ENCODE measurements around the gene CCDC116.
"Not testable (repeated sequence)": the region's sequence is repeated elsewhere in the genome, so short reads cannot be mapped to it uniquely, and the experiment has no call there.

Gene CCDC116

DNA sequence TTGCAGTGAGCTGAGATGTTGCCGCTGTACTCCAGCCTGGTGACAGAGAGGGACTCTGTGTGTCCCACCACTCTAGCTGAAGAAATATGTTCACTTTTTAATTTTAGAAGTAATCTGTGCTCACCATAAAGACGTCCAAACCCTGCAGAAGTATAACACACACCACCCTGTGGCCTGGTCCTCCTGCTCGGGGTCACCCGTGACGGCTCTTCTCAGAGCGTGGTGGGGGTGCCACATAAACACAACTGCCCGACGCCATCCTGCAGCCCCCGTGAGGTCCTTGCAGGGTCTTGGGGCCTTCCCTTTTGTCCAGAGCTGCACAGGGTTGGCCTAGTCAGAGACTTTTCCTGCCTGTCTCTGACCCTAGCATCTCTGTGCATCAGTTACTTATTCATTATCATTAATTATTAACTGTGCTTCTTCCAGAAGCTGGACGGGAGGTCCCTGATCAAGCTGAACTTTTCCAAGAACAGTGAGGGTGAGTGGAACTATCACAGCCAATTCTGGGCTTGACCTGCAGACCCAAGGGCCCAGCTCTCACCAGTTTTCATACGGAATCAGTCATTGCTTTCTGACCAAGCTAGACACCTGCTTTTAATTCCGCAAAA is 42.2 kb downstream of the CCDC116 start:
- TF ChIP-seq, protein P1, sequence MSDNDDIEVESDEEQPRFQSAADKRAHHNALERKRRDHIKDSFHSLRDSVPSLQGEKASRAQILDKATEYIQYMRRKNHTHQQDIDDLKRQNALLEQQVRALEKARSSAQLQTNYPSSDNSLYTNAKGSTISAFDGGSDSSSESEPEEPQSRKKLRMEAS (IDR thresholded peaks at IDR 0.05; ENCODE audit: low read depth, low read length): no peak
- TF ChIP-seq MYC (IDR thresholded peaks at IDR 0.05; ENCODE audit: low read depth, low read length) (no peak), POLR2A (IDR thresholded peaks at IDR 0.05; ENCODE audit: extremely low read depth, insufficient read length) (no peak)
- TF ChIP-seq, protein P2, sequence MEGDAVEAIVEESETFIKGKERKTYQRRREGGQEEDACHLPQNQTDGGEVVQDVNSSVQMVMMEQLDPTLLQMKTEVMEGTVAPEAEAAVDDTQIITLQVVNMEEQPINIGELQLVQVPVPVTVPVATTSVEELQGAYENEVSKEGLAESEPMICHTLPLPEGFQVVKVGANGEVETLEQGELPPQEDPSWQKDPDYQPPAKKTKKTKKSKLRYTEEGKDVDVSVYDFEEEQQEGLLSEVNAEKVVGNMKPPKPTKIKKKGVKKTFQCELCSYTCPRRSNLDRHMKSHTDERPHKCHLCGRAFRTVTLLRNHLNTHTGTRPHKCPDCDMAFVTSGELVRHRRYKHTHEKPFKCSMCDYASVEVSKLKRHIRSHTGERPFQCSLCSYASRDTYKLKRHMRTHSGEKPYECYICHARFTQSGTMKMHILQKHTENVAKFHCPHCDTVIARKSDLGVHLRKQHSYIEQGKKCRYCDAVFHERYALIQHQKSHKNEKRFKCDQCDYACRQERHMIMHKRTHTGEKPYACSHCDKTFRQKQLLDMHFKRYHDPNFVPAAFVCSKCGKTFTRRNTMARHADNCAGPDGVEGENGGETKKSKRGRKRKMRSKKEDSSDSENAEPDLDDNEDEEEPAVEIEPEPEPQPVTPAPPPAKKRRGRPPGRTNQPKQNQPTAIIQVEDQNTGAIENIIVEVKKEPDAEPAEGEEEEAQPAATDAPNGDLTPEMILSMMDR (IDR thresholded peaks at IDR 0.05; ENCODE audit: low read depth, low read length): no peak
- H3K4me3 ChIP-seq (ENCODE audit: low read depth, low read length): no peak overlapping the region
- no peak for DNase-seq (ENCODE audit: low read depth)

DNA sequence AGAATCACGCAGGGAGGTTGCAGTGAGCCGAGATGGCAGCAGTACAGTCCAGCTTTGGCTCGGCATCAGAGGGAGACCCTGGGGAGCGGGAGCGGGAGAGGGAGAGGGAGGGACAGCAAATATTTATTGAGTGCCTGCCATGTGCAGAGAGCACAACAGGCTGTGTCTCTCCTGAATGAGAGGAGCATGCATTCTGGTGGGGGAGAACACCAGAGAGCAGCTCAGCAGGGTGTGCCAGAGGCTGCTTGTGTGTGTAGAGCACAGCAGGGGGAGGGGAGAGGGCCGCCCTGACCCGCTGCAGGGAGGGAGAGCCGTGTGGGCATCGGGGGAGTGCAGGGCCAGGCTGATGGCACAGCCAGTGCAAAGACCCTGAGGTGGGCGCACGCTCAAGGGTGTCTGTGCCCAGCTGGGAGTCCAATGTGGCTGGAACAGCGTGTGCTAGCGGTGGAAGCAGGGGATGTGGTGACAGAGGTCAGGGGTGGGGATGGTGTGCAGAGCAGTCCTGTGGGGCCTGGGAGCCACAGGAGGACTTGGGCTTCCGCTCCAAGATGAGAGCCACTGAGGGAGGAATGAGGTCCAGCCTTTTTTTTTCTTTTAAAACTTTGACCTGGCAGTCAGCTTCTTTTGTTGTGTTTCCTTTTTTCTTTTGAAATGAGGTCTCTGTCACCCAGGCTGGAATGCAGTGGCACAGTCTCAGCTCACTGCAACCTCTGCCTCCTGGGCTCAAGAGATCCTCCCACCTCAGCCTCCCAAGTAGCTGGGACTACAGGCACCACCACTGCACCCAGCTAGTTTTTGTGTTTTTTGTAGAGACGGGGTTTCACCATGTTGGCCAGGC is 45.3 kb downstream of the CCDC116 start:
- DNase-seq (ENCODE audit: low read depth): no peak
- TF ChIP-seq, protein P2 (IDR thresholded peaks at IDR 0.05; ENCODE audit: low read depth, low read length): no peak
- TF ChIP-seq POLR2A (IDR thresholded peaks at IDR 0.05; ENCODE audit: extremely low read depth, insufficient read length): no peak
- TF ChIP-seq MYC (IDR thresholded peaks at IDR 0.05; ENCODE audit: low read depth, low read length): no peak
- TF ChIP-seq, protein P1 (IDR thresholded peaks at IDR 0.05; ENCODE audit: low read depth, low read length): no peak
- H3K4me3 ChIP-seq (ENCODE audit: low read depth, low read length): no peak overlapping the region

DNA sequence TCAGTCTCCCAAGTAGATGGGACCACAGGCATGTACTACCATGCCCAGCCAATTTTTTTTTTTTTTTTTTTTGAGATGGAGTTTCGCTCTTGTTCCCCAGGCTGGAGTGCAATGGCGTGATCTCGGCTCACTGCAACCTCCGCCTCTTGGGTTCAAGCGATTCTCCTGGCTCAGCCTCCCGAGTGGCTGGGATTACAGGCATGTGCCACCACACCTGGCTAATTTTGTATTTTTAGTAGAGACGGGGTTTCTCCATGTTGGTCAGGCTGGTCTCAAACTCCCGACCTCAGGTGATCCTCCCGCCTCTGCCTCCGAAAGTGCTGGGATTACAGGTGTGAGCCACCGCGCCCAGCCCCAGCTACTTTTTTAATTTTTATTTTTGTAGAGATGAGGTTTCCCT is 46.3 kb downstream of the CCDC116 start:
- H3K4me3 ChIP-seq (ENCODE audit: low read depth, low read length); DNase-seq (ENCODE audit: low read depth): not testable (repeated sequence)

DNA sequence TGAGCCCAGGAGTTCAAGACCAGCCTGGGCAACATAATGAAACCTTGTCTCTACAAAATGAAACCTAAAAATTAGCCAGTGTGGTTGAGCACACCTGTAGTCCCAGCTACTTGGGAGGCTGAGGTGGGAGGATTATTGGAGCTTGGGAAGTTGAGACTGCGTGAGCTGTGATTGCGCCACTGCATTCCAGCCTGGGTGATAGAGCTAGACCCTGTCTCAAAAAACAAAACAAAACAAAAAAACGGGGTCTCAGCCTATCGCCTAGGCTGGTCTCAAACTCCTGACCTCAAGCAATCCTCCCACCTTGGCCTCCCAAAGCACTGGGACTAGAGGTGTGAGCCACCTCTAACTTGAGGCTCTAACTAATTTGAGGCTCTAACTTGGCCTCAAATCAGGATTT is 46.8 kb downstream of the CCDC116 start:
- TF ChIP-seq MYC (IDR thresholded peaks at IDR 0.05; ENCODE audit: low read depth, low read length): no peak
- TF ChIP-seq, protein P2 (IDR thresholded peaks at IDR 0.05; ENCODE audit: low read depth, low read length): no peak
- DNase-seq (ENCODE audit: low read depth): no peak
- H3K4me3 ChIP-seq (ENCODE audit: low read depth, low read length): no peak overlapping the region

DNA sequence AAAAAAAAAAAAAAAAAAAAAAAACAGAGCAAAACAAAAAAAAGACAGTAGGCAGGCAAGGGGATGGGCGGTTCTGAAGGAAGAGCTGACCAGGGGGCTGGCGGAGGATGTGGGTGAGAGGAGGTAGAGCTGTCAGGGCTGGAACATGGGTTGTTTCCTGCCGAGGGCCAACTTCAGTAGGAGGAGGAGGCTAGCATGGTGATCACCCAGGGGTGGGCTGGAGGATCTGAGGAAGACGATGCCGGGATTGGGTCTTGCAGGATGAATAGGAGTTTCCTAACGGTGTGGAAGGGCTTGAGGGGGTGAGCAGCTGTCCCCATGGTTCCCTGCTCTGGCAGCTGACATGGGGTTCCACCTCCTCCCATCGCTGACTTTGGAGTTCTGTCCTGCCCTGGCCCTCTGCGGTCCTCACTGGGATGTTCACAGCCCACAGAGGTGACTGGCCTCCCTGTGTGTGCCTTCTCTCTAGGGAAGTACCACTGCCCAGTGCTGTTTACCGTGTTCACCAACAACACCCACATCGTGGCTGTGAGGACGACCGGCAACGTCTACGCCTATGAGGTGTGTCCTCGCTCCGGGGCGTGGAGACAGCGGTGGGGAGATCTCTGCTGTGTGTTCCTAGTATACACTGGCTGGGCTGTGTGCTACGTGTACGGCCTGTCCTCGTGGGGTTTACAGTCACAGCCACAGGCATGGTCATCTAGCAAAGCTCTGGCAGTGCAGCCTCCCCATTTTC is 48.4 kb downstream of the CCDC116 start:
- DNase-seq (ENCODE audit: low read depth): no peak
- no peak overlapping the region for H3K4me3 ChIP-seq (ENCODE audit: low read depth, low read length)
- TF ChIP-seq MYC (IDR thresholded peaks at IDR 0.05; ENCODE audit: low read depth, low read length) (no peak), POLR2A (IDR thresholded peaks at IDR 0.05; ENCODE audit: extremely low read depth, insufficient read length) (no peak)
- TF ChIP-seq, protein P2 (IDR thresholded peaks at IDR 0.05; ENCODE audit: low read depth, low read length): no peak
- TF ChIP-seq, protein P1 (IDR thresholded peaks at IDR 0.05; ENCODE audit: low read depth, low read length): no peak

DNA sequence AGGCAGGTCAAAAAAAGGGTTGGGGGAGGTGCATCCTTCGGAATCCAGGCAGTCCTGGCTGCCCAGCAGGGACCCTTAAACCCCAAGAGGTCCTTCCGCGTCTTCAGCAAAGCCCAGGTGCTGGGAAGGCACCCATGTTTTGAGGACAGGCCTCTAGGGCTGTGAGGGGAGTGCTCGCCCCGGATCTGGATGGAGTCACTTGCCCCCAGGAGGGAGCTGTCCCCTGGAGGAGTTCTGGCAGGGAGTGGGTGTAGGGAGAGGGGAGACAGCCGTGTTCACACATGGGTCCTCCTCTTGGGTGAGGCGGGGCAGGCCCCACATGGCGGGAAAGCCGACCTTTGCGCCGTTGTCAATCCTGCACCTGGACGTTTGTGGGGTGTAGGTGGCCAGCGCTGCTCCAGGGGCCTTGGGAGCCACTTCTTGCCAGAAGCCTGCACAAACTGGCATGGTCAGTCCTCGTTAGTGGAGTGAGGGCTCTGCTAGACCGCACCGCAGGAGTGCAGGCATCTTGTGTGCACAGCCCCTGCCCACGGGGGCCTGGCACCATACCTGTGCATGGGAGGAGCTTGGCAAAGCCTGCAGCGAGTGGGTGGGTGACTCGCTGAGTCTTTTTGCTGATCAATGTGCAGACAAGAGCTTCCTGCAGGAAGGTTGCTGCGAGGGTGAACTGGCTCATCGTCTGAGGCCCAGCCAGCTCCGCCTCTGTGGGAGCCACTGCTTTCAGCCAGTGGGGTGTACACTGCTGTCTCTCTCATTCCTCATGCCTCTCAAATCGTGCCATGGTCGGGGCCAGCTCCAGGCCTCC is 49.2 kb downstream of the CCDC116 start:
- no peak for DNase-seq (ENCODE audit: low read depth)
- H3K4me3 ChIP-seq (ENCODE audit: low read depth, low read length): no peak overlapping the region
- TF ChIP-seq, protein P1 (IDR thresholded peaks at IDR 0.05; ENCODE audit: low read depth, low read length): no peak
- TF ChIP-seq MYC (IDR thresholded peaks at IDR 0.05; ENCODE audit: low read depth, low read length): no peak
- TF ChIP-seq, protein P2 (IDR thresholded peaks at IDR 0.05; ENCODE audit: low read depth, low read length): no peak
- TF ChIP-seq POLR2A (IDR thresholded peaks at IDR 0.05; ENCODE audit: extremely low read depth, insufficient read length): no peak

Data from NB4 (cell line).